ENCODE results near the gene LRP8. TPM values are rescaled to one million over a fixed set of nuclear protein-coding genes. Genes with fewer than 3 reads are reported as not detected.

LRP8 gene
- total and polyA plus RNA-seq, 4 donors, result 0.15 to 0.75 (median 0.29) TPM

- no peak for TF ChIP-seq RAD21 (IDR thresholded peaks at IDR 0.05)
- no peak for TF ChIP-seq JUND (IDR thresholded peaks at IDR 0.05)
- TF ChIP-seq SP1 (IDR thresholded peaks at IDR 0.05), result no peak
- no peak for TF ChIP-seq FOXA1 (IDR thresholded peaks at IDR 0.05)
- no peak for TF ChIP-seq NR2F2 (IDR thresholded peaks at IDR 0.05)
- TF ChIP-seq ATF3 (IDR thresholded peaks at IDR 0.05), result no peak
- no peak for TF ChIP-seq MAX (IDR thresholded peaks at IDR 0.05)
- TF ChIP-seq TAF1 (conservative IDR thresholded peaks at IDR 0.05), result no peak
- TF ChIP-seq EGR1 (IDR thresholded peaks at IDR 0.05; ENCODE audit: low read depth in 2 of 2), result no peak
- TF ChIP-seq FOXA2 (IDR thresholded peaks at IDR 0.05), result no peak
- TF ChIP-seq HNF4A (conservative IDR thresholded peaks at IDR 0.05), result no peak
- no peak for TF ChIP-seq GABPA (IDR thresholded peaks at IDR 0.05 in 1 of 2, conservative IDR thresholded peaks at IDR 0.05 in 1 of 2)
- no peak for TF ChIP-seq RXRA (IDR thresholded peaks at IDR 0.05)
- no peak for TF ChIP-seq REST (IDR thresholded peaks at IDR 0.05)
- TF ChIP-seq HNF4G (IDR thresholded peaks at IDR 0.05), result no peak
- no peak for TF ChIP-seq ZBTB33 (IDR thresholded peaks at IDR 0.05)
- no peak for TF ChIP-seq CTCF (IDR thresholded peaks at IDR 0.05; ENCODE audit: low read depth, low read length, missing input control)
- WGBS, result 82% methylated on average over 17 of the region's 17 CpGs
- no peaks in the 10 kb centered on the region for H3K36me3 ChIP-seq (ENCODE audit: control insufficient read depth in 4 of 4, insufficient read depth in 3 of 4, low read depth in 1 of 4, low read length in 3 of 4)
- H3K27ac ChIP-seq (ENCODE audit: low read depth in 1 of 2, low read length in 2 of 2), result no peak overlapping the region
- H3K9me3 ChIP-seq (ENCODE audit: control insufficient read depth in 4 of 4, low read length in 3 of 4), result no peaks in the 10 kb centered on the region
- H3K9ac ChIP-seq (ENCODE audit: low read depth in 1 of 2, low read length in 2 of 2), result no peak overlapping the region
- no peaks in the 10 kb centered on the region for H3K4me1 ChIP-seq (ENCODE audit: control insufficient read depth in 4 of 4, insufficient read depth in 4 of 4, low read length in 3 of 4)
- no peaks in the 10 kb centered on the region for H3K27me3 ChIP-seq (ENCODE audit: control insufficient read depth in 4 of 4, insufficient read depth in 4 of 4, low read length in 3 of 4)
- DNase-seq (ENCODE audit: low spot score), result no peak
- no peak overlapping the region for H3K4me3 ChIP-seq (ENCODE audit: low read depth in 1 of 3, low read length in 3 of 3)
These were observed 10.9 kb downstream of the LRP8 start for GRCh38 chr1:53316766-53317581.
